Peyer's patch (tissue), 4 donors: Measurements from ENCODE around the gene THAP8. TPM values are rescaled to one million over a fixed set of nuclear protein-coding genes. Genes with fewer than 3 reads are reported as not detected.

Experiments
- DNase-seq, 3 donors: peaks; one replicate each; pipeline ENCODE4 v3.0.0-alpha.2; 2017 to 2019
- H3K27ac ChIP-seq, 4 donors: fragments of 200-600 bp; sonication (generic); one replicate each; pipeline ENCODE4 v1.5.1; 2016 to 2019
- H3K27me3 ChIP-seq, 2 donors: fragments of 200-600 bp; sonication (generic); one replicate each; pipeline ENCODE4 v1.5.1; 2019
- H3K36me3 ChIP-seq, 3 donors: fragments of 200-600 bp; sonication (generic); one replicate each; pipeline ENCODE4 v1.5.1; 2016 to 2019
- H3K4me1 ChIP-seq, 4 donors: fragments of 200-600 bp; sonication (generic); one replicate each; pipeline ENCODE4 v1.5.1; 2016 to 2019
- H3K4me3 ChIP-seq, 4 donors: fragments of 200-600 bp; sonication (generic); 1 replicate in 3 of 4; 2 replicates in 1 of 4; pipeline ENCODE4 v1.5.1; 2016 to 2019; ENCODE audit warnings: mild to moderate bottlenecking in 1 of 4
- H3K9me3 ChIP-seq, 4 donors: fragments of 200-600 bp; sonication (generic); one replicate each; pipeline ENCODE4 v1.5.1; 2016 to 2019; ENCODE audit warnings: mild to moderate bottlenecking in 1 of 4
- CTCF ChIP-seq, 6 experiments: fragments of 450-650 bp in 4 of 6; fragments of 200-600 bp in 2 of 6; sonication (generic) in 1 of 6; IDR thresholded peaks; one replicate each; pipeline ENCODE4 v1.5.1; 2017 to 2019; ENCODE audit warnings: antibody characterized with exemption in 6 of 6, mild to moderate bottlenecking in 3 of 6, moderate library complexity in 1 of 6
- POLR2A ChIP-seq, 2 donors: fragments of 450-650 bp; IDR thresholded peaks; one replicate each; pipeline ENCODE4 v1.5.1; 2017; ENCODE audit warnings: antibody characterized with exemption in 2 of 2, mild to moderate bottlenecking in 2 of 2, moderate library complexity in 2 of 2
- total RNA-seq, 4 donors: library from RNA; depleted of rRNA; stranded (reverse); fragments of >200 nt; gene quantifications; one replicate each; pipeline ENCODE4 v1.1.0, GENCODE V29; 2016

Gene THAP8
- total RNA-seq, 4 donors from 2014 or later: 4.9 to 12.4 (median 8.2) TPM

- Histone ChIP-seq H3K27me3 (no peaks in the 10 kb centered on the region), H3K27ac (no peak overlapping the region), H3K4me1 (no peaks in the 10 kb centered on the region), H3K9me3 (no peaks in the 10 kb centered on the region), H3K36me3 (no peaks in the 10 kb centered on the region), H3K4me3 (no peak overlapping the region)
- no peak for DNase-seq
- TF ChIP-seq POLR2A (IDR thresholded peaks at IDR 0.05) (no peak), CTCF (IDR thresholded peaks at IDR 0.05) (no peak)
These were observed 43.0 kb upstream of the THAP8 start for GRCh38 chr19:36097036-36097435.

GRCh38 chr19:36093687-36094086, 39.6 kb upstream of the THAP8 start:
- no peaks in the 10 kb centered on the region for H3K27me3 ChIP-seq
- no peak for DNase-seq

DNA sequence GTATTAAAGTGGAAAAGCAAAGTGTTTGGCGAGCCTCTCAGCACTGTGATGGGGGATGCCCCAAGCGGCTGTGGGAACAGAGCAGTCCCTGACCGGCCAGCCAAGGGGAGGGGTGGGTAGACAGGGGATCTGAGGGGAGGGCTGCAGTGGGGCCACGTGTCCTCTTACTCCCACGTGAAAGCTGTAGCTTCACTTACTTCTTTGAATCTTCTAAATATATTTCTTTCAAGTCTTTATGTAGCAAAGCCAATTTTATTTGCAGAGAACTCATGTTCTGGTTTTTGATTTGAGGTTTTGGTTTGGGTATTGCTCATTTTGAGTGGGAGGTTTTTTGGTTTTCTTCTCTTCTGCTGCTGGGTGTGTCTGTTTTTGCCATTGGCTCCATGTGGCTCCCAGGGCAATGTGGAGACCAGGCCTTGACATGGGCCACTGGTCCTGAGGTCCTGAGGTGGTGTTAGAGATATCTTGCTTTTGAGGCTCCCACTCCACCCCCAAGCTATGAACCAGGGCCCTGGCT, 39.1 kb upstream of the THAP8 start:
- Histone ChIP-seq H3K27me3 (no peaks in the 10 kb centered on the region), H3K36me3 (no peaks in the 10 kb centered on the region), H3K4me3 (no peak overlapping the region), H3K9me3 (no peaks in the 10 kb centered on the region), H3K27ac (no peak overlapping the region), H3K4me1 (no peaks in the 10 kb centered on the region)
- DNase-seq: no peak
- no peak for TF ChIP-seq CTCF (IDR thresholded peaks at IDR 0.05)
- TF ChIP-seq POLR2A (IDR thresholded peaks at IDR 0.05): no peak

More at GRCh38 chr19:36093687-36094086, 39.6 kb upstream of the THAP8 start:
- no peaks in the 10 kb centered on the region for H3K36me3 ChIP-seq
- no peaks in the 10 kb centered on the region for H3K4me1 ChIP-seq
- no peak overlapping the region for H3K4me3 ChIP-seq
- no peaks in the 10 kb centered on the region for H3K9me3 ChIP-seq
- no peak for TF ChIP-seq POLR2A (IDR thresholded peaks at IDR 0.05)
- TF ChIP-seq CTCF (IDR thresholded peaks at IDR 0.05): no peak
- no peak overlapping the region for H3K27ac ChIP-seq

- Histone ChIP-seq H3K4me1 (no peaks in the 10 kb centered on the region), H3K36me3 (no peaks in the 10 kb centered on the region), H3K4me3 (no peak overlapping the region), H3K9me3 (no peaks in the 10 kb centered on the region), H3K27ac (no peak overlapping the region), H3K27me3 (no peaks in the 10 kb centered on the region)
- TF ChIP-seq POLR2A (IDR thresholded peaks at IDR 0.05): no peak
- TF ChIP-seq CTCF (IDR thresholded peaks at IDR 0.05): no peak
- DNase-seq: no peak
These were observed 38.5 kb upstream of the THAP8 start for GRCh38 chr19:36092566-36092965.

GRCh38 chr19:36090910-36091695, 37.0 kb upstream of the THAP8 start:
- no peak overlapping the region for H3K27ac ChIP-seq
- no peaks in the 10 kb centered on the region for H3K36me3 ChIP-seq
- H3K4me3 ChIP-seq: no peak overlapping the region
- H3K27me3 ChIP-seq: no peaks in the 10 kb centered on the region
- no peaks in the 10 kb centered on the region for H3K9me3 ChIP-seq
- no peaks in the 10 kb centered on the region for H3K4me1 ChIP-seq
- no peak for TF ChIP-seq POLR2A (IDR thresholded peaks at IDR 0.05)
- TF ChIP-seq CTCF (IDR thresholded peaks at IDR 0.05): no peak
- DNase-seq: no peak
